OCI-LY7 (cell line): ENCODE data around the gene KPNA4. TPM values are rescaled to one million over a fixed set of nuclear protein-coding genes. Genes with fewer than 3 reads are reported as not detected.

Experiments used
- BruUV-seq: library from RNA; stranded (reverse); fragments of 400-500 nt; replicated peaks from 2 replicates; lab custom pipeline; 2021; lab: Mats Ljungman, UMichigan
- CTCF ChIA-PET: fragments of 300-600 bp; sonication (Branson Sonifier 250); formaldehyde crosslinking; loops from one replicate; lab custom pipeline; 2022; ENCODE audit warnings: antibody characterized with exemption; ENCODE audit not compliant: unreplicated experiment; lab: Charles Lee
- POLR2A ChIA-PET: fragments of 300-600 bp; sonication (Branson Sonifier 250); formaldehyde crosslinking; loops from one replicate; lab custom pipeline; 2022; ENCODE audit warnings: antibody characterized with exemption; lab: Charles Lee
- DNase-seq: peaks from one replicate; pipeline ENCODE4 v3.0.0-alpha.2; 2015; ENCODE audit warnings: low spot score
- H2AFZ ChIP-seq: fragments of 200-600 bp; sonication (generic), shearing (Covaris generic); 2 replicates; pipeline ENCODE4 v1.6.1; 2014; ENCODE audit warnings: mild to moderate bottlenecking, antibody characterized with exemption, low read length, moderate library complexity
- H3K27ac ChIP-seq: fragments of 200-600 bp; sonication (generic); 2 replicates; pipeline ENCODE4 v1.5.1; 2014; ENCODE audit warnings: mixed run types, low read depth, mild to moderate bottlenecking, moderate library complexity, low read length, inconsistent platforms; ENCODE audit not compliant: poor library complexity, severe bottlenecking
- H3K36me3 ChIP-seq: fragments of 200-600 bp; sonication (generic); 2 replicates; pipeline ENCODE4 v1.6.1; 2014; ENCODE audit warnings: mild to moderate bottlenecking, antibody characterized with exemption, low read length, moderate library complexity, mixed read lengths; ENCODE audit not compliant: insufficient read depth
- H3K4me1 ChIP-seq: fragments of 200-600 bp; sonication (generic); 2 replicates; pipeline ENCODE4 v1.5.1; 2014; ENCODE audit warnings: mild to moderate bottlenecking, low read length; ENCODE audit not compliant: insufficient read depth, poor library complexity, severe bottlenecking
- H3K4me2 ChIP-seq: fragments of 200-600 bp; sonication (generic); 2 replicates; pipeline ENCODE4 v1.6.1; 2014; ENCODE audit warnings: mild to moderate bottlenecking, low read length
- H3K4me3 ChIP-seq: fragments of 200-600 bp; sonication (generic); 2 replicates; pipeline ENCODE4 v1.5.1; 2014; ENCODE audit warnings: mild to moderate bottlenecking, low read depth, low read length; ENCODE audit not compliant: poor library complexity, severe bottlenecking
- H3K79me2 ChIP-seq: fragments of 200-600 bp; sonication (generic); 2 replicates; pipeline ENCODE4 v1.6.1; 2016; ENCODE audit warnings: low read depth, mild to moderate bottlenecking, low read length, moderate library complexity, mixed read lengths; ENCODE audit not compliant: insufficient read depth
- H3K9me2 ChIP-seq: fragments of 200-600 bp; sonication (generic); 2 replicates; pipeline ENCODE4 v1.6.1; 2016; ENCODE audit warnings: mild to moderate bottlenecking, low read length, mixed read lengths; ENCODE audit not compliant: insufficient read depth
- H3K9me3 ChIP-seq: fragments of 200-600 bp; sonication (generic); 2 replicates; pipeline ENCODE4 v1.6.1; 2014; ENCODE audit warnings: mild to moderate bottlenecking, mixed run types, low read length, mixed read lengths
- H4K20me1 ChIP-seq: fragments of 200-600 bp; sonication (generic); 2 replicates; pipeline ENCODE4 v1.6.1; 2014; ENCODE audit warnings: mild to moderate bottlenecking, antibody characterized with exemption, low read length, moderate library complexity, mixed read lengths; ENCODE audit not compliant: insufficient read depth
- CTCF ChIP-seq: fragments of 200-600 bp; sonication (generic); conservative IDR thresholded peaks from 2 replicates; pipeline ENCODE4 v1.5.1; 2014; ENCODE audit warnings: mild to moderate bottlenecking, antibody characterized with exemption, low read length, moderate library complexity, mixed read lengths
- EZH2phosphoT487 ChIP-seq: fragments of 200-600 bp; sonication (generic); IDR thresholded peaks from 2 replicates; pipeline ENCODE4 v1.6.1; 2018; ENCODE audit warnings: low read depth, borderline replicate concordance, mild to moderate bottlenecking, mixed run types, antibody characterized with exemption, low read length, moderate library complexity, mixed read lengths
- intact Hi-C: fragments of 100-400 bp; cut with micrococcal nuclease; formaldehyde crosslinking; loops from one replicate; pipeline ENCODE4 v1.10.0; 2022; ENCODE audit not compliant: unreplicated experiment
- total RNA-seq, 2 experiments: library from RNA; depleted of rRNA in 1 of 2; stranded (reverse); fragments of >200 nt in 1 of 2; shearing (Covaris generic) in 1 of 2; gene quantifications; 2 replicates each; pipeline ENCODE4 v1.2.3, GENCODE V29; 2014 to 2022

KPNA4 gene
- total RNA-seq, 2 experiments from 2014 or later = 15.7 to 46.3 TPM

DNA sequence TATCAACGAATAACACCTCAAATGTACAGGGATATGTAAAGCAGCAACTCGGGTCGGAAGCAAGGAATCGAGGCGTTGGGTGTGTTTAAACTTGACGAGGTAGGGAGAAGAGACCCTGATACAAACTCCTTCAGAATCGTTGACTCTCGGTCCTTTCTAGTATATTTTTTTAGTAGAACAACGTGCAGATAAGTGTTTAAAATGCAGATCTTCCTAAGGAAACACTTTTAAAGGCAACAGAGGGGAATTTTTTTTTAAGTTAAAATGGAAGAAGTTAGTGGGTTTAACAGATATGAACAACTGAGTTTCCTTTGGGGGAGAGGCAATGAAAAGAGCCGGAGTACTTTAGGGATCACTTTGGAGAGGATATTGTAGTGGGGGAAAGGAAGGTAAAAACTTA lies 1.1 kb upstream of the KPNA4 start:
- H3K4me1 ChIP-seq = peaks cover 37% of the 10 kb centered on the region
- H3K27ac ChIP-seq = no peak overlapping the region
- POLR2A ChIA-PET = interaction anchor here (0.6 to 1.6 kb wide), 3 partner anchors 34 to 654 kb away, joined by 4 to 5 read pairs (median 4); partner anchors contain the start of genes NMD3 and TRIM59
- peaks cover 29% of the 10 kb centered on the region for H3K36me3 ChIP-seq
- H4K20me1 ChIP-seq = peaks cover 30% of the 10 kb centered on the region
- H3K4me3 ChIP-seq = peak overlapping the region; percentile 97
- BruUV-seq = TSS peak; percentile 78
- H3K9me2 ChIP-seq = no peaks in the 10 kb centered on the region
- intact Hi-C loops = loop anchor here (10.0 kb wide), 1 partner anchor 508 kb away; no protein-coding TSS in a partner anchor
- CTCF ChIA-PET = no interaction called here
- no peaks in the 10 kb centered on the region for H3K9me3 ChIP-seq
- peak overlapping the region; percentile 100 for H3K4me2 ChIP-seq
- no peak for DNase-seq
- TF ChIP-seq EZH2phosphoT487 = no peak
- no peak for TF ChIP-seq CTCF
- H2AFZ ChIP-seq = peak overlapping the region; percentile 94; the same call in 1 of the 2 replicates
- H3K79me2 ChIP-seq = peaks cover 45% of the 10 kb centered on the region

- Histone ChIP-seq H3K4me1 (peaks cover 43% of the 10 kb centered on the region), H3K36me3 (peaks cover 36% of the 10 kb centered on the region), H3K79me2 (peaks cover 60% of the 10 kb centered on the region), H3K27ac (peak overlapping the region; percentile 77), H3K4me2 (peak overlapping the region; percentile 59), H3K9me2 (no peaks in the 10 kb centered on the region), H3K9me3 (no peaks in the 10 kb centered on the region), H3K4me3 (peak overlapping the region; percentile 97), H2AFZ (no peak overlapping the region), H4K20me1 (peaks cover 45% of the 10 kb centered on the region)
- BruUV-seq = no TSS peak
- ChIA-PET CTCF (no interaction called here), POLR2A (interaction anchor here (0.8 to 2.4 kb wide), 4 partner anchors 11 to 116 kb away, joined by 3 to 19 read pairs (median 4); partner anchors contain the start of gene TRIM59)
- intact Hi-C loops = loop anchor here (1.0 to 10.0 kb wide), 5 partner anchors 116 to 656 kb away; partner anchors contain the start of genes IFT80, NMD3, SMC4 and TRIM59
- peak; percentile 74 for DNase-seq
- no peak for TF ChIP-seq CTCF
- no peak for TF ChIP-seq EZH2phosphoT487
Observed at GRCh38 chr3:160564949-160565441, 376 bp downstream of the KPNA4 start.
